BJ (cell line): ENCODE results near the gene STIL. TPM values are rescaled to one million over a fixed set of nuclear protein-coding genes. Genes with fewer than 3 reads are reported as not detected.

Source experiments
- CTCF ChIA-PET: fragments of 350-600 bp; formaldehyde crosslinking; extraction: SDS; loops from one replicate; lab custom pipeline; 2021; ENCODE audit warnings: antibody characterized with exemption, inconsistent platforms; lab: Yijun Ruan, JAX
- POLR2A ChIA-PET: fragments of 300-600 bp; sonication (Branson Sonifier 250); formaldehyde crosslinking; extraction: SDS; loops from one replicate; lab custom pipeline; 2021; ENCODE audit warnings: antibody characterized with exemption; lab: Charles Lee
- DNase-seq: peaks from one replicate; pipeline ENCODE4 v3.0.0-alpha.2; 2011; ENCODE audit warnings: low read depth
- H3K27me3 ChIP-seq: 2 replicates; pipeline ENCODE4 v1.6.0; 2011; ENCODE audit warnings: low read length; ENCODE audit not compliant: control insufficient read depth, insufficient read depth
- H3K36me3 ChIP-seq: 2 replicates; pipeline ENCODE4 v1.5.1; 2011; ENCODE audit warnings: low read length; ENCODE audit not compliant: control insufficient read depth, insufficient read depth
- H3K4me3 ChIP-seq: 2 replicates; pipeline ENCODE4 v1.5.1; 2011; ENCODE audit warnings: low read depth, mild to moderate bottlenecking, control low read depth, low read length
- polyA plus RNA-seq: library from polyadenylated mRNA; depleted of rRNA; stranded (reverse); fragments of >200 nt; gene quantifications from 2 replicates; pipeline ENCODE4 v1.2.3, GENCODE V29; 2011
- TF ChIP-seq, protein P1 (sequence below): IDR thresholded peaks from 2 replicates; pipeline ENCODE4 v1.5.1; 2011; ENCODE audit warnings: low read depth, mild to moderate bottlenecking, control low read depth, inconsistent platforms, low read length, moderate library complexity; ENCODE audit not compliant: insufficient read depth

STIL gene
- polyA plus RNA-seq, 1 experiment: 6.3 TPM

DNA sequence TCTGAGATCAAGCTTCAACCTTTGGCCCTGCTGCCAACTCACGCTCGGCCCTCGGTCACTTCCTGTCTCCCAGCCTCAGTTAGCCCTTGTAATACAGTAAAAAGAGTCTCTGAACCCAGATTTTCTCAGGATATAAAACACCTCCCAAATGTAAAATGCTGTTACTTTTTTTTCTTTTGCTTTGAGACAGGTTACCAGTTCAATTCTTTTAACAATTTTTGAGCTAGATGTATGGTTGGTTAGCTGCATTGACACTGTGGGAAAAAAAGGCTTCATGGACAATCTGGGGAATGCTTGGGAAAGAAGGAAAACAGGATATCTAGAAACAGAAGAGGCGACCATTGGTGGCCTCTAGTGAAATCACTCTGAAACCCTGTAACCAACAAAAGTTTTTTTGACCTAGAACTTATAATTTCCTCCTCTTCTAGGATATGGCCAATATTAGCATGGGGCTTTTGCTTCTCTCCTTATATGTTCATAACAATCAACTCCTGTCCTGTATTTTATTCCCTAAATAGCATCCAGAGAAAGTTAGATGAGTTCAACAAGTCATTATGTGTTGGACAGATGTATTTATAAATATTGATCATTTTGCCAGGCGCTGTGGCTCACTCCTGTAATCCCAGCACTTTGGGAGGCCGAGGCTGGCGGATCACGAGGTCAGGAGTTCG, 21.0 kb upstream of the STIL start:
- TF ChIP-seq, protein P1, sequence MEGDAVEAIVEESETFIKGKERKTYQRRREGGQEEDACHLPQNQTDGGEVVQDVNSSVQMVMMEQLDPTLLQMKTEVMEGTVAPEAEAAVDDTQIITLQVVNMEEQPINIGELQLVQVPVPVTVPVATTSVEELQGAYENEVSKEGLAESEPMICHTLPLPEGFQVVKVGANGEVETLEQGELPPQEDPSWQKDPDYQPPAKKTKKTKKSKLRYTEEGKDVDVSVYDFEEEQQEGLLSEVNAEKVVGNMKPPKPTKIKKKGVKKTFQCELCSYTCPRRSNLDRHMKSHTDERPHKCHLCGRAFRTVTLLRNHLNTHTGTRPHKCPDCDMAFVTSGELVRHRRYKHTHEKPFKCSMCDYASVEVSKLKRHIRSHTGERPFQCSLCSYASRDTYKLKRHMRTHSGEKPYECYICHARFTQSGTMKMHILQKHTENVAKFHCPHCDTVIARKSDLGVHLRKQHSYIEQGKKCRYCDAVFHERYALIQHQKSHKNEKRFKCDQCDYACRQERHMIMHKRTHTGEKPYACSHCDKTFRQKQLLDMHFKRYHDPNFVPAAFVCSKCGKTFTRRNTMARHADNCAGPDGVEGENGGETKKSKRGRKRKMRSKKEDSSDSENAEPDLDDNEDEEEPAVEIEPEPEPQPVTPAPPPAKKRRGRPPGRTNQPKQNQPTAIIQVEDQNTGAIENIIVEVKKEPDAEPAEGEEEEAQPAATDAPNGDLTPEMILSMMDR: no peak
- POLR2A ChIA-PET: interaction anchor here (0.7 kb wide), 1 partner anchor 14 kb away, joined by 5 read pairs; no protein-coding TSS in a partner anchor
- Histone ChIP-seq H3K4me3 (peak overlapping the region; percentile 95), H3K27me3 (no peaks in the 10 kb centered on the region), H3K36me3 (no peaks in the 10 kb centered on the region)
- CTCF ChIA-PET: interaction anchor here (0.8 to 1.1 kb wide), 3 partner anchors 89 to 156 kb away, joined by 3 to 4 read pairs (median 3); no protein-coding TSS in a partner anchor
- DNase-seq: no peak

DNA sequence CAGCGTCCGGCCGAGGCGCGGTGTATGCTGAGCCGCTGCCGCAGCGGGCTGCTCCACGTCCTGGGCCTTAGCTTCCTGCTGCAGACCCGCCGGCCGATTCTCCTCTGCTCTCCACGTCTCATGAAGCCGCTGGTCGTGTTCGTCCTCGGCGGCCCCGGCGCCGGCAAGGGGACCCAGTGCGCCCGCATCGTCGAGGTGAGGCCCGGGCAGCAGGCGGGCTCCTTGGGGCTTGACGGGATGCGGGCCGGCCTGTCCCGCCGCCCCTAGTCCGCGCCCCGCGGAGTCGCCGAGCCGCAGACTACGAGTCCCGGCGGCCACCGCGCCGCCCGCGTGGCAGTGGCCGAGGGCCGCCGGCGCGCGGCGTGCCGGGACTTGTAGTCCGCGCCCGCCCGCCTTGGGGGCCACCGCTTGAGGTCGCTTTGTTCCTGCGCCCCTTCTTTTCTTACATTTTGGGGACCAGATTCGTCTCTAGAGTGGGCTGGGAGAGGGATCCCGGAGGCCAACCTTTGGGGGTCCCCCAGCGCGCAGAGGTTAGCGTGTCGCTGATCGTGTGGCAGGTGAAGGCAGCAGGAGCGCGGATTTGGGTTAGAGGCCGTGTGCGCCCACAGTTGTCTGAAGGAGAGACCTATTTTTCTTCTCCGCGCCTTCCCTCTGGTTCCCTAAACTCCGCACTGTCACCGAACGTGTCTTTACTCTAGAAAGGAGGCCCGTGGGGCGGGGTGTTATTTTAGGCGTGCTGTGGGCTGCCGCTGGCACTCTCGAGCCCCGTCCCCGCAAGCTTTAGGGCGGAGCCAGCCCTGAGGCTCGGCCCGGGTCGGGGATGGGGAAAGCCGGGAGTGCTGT, 20.2 kb upstream of the STIL start:
- Histone ChIP-seq H3K4me3 (peak overlapping the region; percentile 95), H3K36me3 (no peaks in the 10 kb centered on the region), H3K27me3 (no peaks in the 10 kb centered on the region)
- ChIA-PET POLR2A (interaction anchor here (0.7 kb wide), 1 partner anchor 15 kb away, joined by 5 read pairs; no protein-coding TSS in a partner anchor), CTCF (interaction anchor here (0.6 to 1.1 kb wide), 7 partner anchors 16 to 856 kb away, joined by 3 to 6 read pairs (median 4); no protein-coding TSS in a partner anchor)
- no peak for DNase-seq
- TF ChIP-seq, protein P1: peak; percentile 37

DNA sequence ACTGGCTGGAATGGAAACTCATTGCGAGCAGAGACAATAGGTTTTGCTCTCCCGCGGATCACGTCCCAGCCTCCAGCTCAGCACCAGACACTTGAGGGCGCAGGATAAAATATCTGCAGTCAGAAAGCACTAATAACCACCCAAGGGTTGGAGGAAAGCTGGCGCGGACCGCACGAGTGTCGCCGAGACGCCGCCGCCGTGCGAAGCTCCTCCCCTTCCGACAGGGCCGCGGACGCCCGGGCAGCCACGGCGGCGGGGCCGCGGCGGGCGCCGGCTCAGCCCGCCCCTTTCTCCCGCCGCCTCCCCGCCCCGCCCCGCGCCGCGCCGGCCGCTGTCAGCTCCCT, 19.6 kb upstream of the STIL start, which contains the start of gene CMPK1:
Gene CMPK1, plus strand, starts transcription at position 213 of the 344 bp plus-strand sequence. CDS start 156 bp downstream, outside the sequence.
- CTCF ChIA-PET: interaction anchor here (0.6 to 0.8 kb wide), 4 partner anchors 15 to 856 kb away, joined by 3 to 6 read pairs (median 4); no protein-coding TSS in a partner anchor
- H3K36me3 ChIP-seq: no peaks in the 10 kb centered on the region
- H3K4me3 ChIP-seq: peak within 1 kb of the TSS; percentile 95
- TF ChIP-seq, protein P1: 0 out of 2 replicates have a peak, but pooled peaks have one; percentile 32
- DNase-seq: peak; percentile 47
- POLR2A ChIA-PET: no interaction called here
- no peaks in the 10 kb centered on the region for H3K27me3 ChIP-seq

DNA sequence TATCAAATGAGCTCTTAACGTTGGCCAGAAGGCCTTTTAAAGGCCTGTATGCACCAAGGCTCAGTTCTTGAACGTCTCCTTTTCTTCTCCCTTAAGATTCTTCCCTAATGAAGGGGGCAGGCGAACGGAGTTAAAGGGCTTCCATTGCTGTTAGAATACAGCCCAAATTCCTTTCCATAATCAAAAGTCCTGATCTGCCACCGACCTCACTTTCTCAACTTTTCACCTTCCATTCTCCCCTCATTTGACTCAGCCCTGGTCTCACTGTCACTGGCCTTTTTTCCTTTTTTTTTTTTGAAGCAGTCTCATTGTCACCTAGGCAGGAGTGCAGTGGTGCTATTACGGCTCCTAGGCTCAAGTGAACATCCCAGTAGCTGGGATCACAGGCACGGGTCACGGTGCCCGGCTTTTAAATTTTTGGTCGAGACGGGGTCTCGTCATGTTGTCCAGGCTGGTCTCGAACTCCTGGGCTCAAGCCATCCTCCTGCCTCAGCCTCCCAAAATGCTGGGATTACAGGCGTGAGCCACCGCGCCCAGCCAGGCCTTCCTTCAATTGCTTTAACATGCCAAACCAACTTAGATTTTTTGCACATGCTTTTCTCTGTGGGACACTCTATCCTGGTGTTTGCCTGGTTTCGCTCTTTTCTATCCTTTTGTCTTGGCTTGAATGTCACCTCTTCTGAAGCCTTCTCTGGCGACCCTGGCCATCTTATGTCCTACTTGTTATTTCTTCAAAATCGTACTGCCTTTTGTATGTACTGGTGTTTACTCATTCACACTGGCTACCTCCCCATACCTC, 19.0 kb upstream of the STIL start:
- no peak for DNase-seq
- CTCF ChIA-PET: interaction anchor here (0.7 to 1.2 kb wide), 5 partner anchors 15 to 154 kb away, joined by 3 to 6 read pairs (median 4); no protein-coding TSS in a partner anchor

More for the DNA sequence above, 19.0 kb upstream of the STIL start:
- TF ChIP-seq, protein P1: no peak
- Histone ChIP-seq H3K4me3 (peak overlapping the region; percentile 95), H3K27me3 (no peaks in the 10 kb centered on the region), H3K36me3 (no peaks in the 10 kb centered on the region)
- POLR2A ChIA-PET: no interaction called here
